ENCODE measurements around the gene UBE2L3. TPM values are rescaled to one million over a fixed set of nuclear protein-coding genes. Genes with fewer than 3 reads are reported as not detected.

Gene UBE2L3
- polyA plus RNA-seq, 2 of the 4 experiments (the other 2 are of a cell fraction) = 54.9 to 55.6 TPM

DNA sequence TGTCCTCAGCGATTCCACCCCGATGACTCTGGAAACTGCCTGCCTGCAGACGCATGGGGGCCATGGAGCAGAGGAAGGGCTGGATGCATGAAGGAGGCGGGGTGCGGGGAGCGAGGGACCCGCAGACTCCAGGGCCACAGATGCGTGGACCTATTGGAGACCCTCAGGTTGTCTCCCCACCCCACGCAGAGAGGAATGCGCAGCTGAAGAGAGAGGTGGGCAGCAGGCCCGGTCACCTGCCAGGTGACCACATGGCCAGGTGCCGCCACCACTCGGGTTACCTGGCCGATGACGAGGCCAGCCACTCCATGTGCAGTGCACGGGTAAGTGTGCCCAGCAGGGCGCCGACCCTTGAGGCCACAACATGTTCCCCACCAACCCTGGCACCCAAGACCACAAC is 65.4 kb downstream of the UBE2L3 start:
- Histone ChIP-seq H3K27ac (no peak overlapping the region), H3K4me2 (no peak overlapping the region), H3K4me3 (no peak overlapping the region), H3K4me1 (peaks cover 9% of the 10 kb centered on the region; the same call in 1 of the 3 replicates), H3K9me3 (no peaks in the 10 kb centered on the region)
- DNase-seq (ENCODE audit: low read depth in 1 of 2, low spot score in 1 of 2) (no peak), ATAC-seq (no peak), FAIRE-seq (no peak)
- TF ChIP-seq TFCP2L1 (CRISPR knock-in tag; IDR thresholded peaks at IDR 0.05) (no peak), EHMT2 (IDR thresholded peaks at IDR 0.05; ENCODE audit: low read depth) (no peak), RCOR1 (IDR thresholded peaks at IDR 0.05; ENCODE audit: low read depth, low read length) (no peak), NPAS2 (CRISPR knock-in tag; IDR thresholded peaks at IDR 0.05; ENCODE audit: borderline replicate concordance) (no peak), KDM5A (IDR thresholded peaks at IDR 0.05) (no peak), CTCF (IDR thresholded peaks at IDR 0.05) (no peak), SREBF2 (IDR thresholded peaks at IDR 0.05) (no peak), SMC3 (IDR thresholded peaks at IDR 0.05) (no peak), RFX5 (IDR thresholded peaks at IDR 0.05) (no peak), CHD4 (IDR thresholded peaks at IDR 0.05; ENCODE audit: borderline replicate concordance) (no peak)
- POLR2A ChIA-PET = no interaction called here
- WGBS (ENCODE audit: missing lambda C conversion rate) = 93% methylated on average over 18 of the region's 18 CpGs
- CTCF ChIA-PET = interaction anchor here (9.7 kb wide), 1 partner anchor 8 kb away, joined by 133 read pairs; the partner anchor contains the start of gene SDF2L1

GRCh38 chr22:21633481-21633880 is 66.0 kb downstream of the UBE2L3 start:
- Histone ChIP-seq H3K4me1 (peaks cover 3% of the 10 kb centered on the region; the same call in 1 of the 3 replicates), H3K4me3 (no peak overlapping the region), H3K9me3 (no peaks in the 10 kb centered on the region), H3K27ac (no peak overlapping the region), H3K4me2 (no peak overlapping the region)
- ChIA-PET POLR2A (no interaction called here), CTCF (interaction anchor here (0.9 to 9.7 kb wide), 3 partner anchors 8 to 14 kb away, joined by 3 to 133 read pairs (median 21); partner anchors contain the start of gene SDF2L1)
- ATAC-seq (no peak), DNase-seq (ENCODE audit: low read depth in 1 of 2, low spot score in 1 of 2) (no peak), FAIRE-seq (no peak)
- TF ChIP-seq, protein P1, sequence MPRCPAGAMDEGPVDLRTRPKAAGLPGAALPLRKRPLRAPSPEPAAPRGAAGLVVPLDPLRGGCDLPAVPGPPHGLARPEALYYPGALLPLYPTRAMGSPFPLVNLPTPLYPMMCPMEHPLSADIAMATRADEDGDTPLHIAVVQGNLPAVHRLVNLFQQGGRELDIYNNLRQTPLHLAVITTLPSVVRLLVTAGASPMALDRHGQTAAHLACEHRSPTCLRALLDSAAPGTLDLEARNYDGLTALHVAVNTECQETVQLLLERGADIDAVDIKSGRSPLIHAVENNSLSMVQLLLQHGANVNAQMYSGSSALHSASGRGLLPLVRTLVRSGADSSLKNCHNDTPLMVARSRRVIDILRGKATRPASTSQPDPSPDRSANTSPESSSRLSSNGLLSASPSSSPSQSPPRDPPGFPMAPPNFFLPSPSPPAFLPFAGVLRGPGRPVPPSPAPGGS (IDR thresholded peaks at IDR 0.05) = no peak
- no peak for TF ChIP-seq EP300 (IDR thresholded peaks at IDR 0.05)
- TF ChIP-seq RAD21 (conservative IDR thresholded peaks at IDR 0.05 in 1 of 2, IDR thresholded peaks at IDR 0.05 in 1 of 2) = no peak
- TF ChIP-seq RCOR1 (IDR thresholded peaks at IDR 0.05; ENCODE audit: low read depth, low read length) = no peak
- no peak for TF ChIP-seq ZC3H11A (IDR thresholded peaks at IDR 0.05)
- TF ChIP-seq CBX8 (IDR thresholded peaks at IDR 0.05) = no peak
- TF ChIP-seq SMC3 (IDR thresholded peaks at IDR 0.05) = no peak
- no peak for TF ChIP-seq POLR2A (IDR thresholded peaks at IDR 0.05; ENCODE audit: low read length)
- TF ChIP-seq RFX5 (IDR thresholded peaks at IDR 0.05) = no peak
- TF ChIP-seq CEBPB (IDR thresholded peaks at IDR 0.05) = no peak
- 88% methylated on average over 1 of the region's 4 CpGs for WGBS (ENCODE audit: missing lambda C conversion rate)

- Histone ChIP-seq H3K4me3 (no peak overlapping the region), H3K4me1 (no peaks in the 10 kb centered on the region), H3K4me2 (no peak overlapping the region), H3K27ac (no peak overlapping the region), H3K9me3 (no peaks in the 10 kb centered on the region)
- ChIA-PET CTCF (interaction anchor here (0.9 to 9.7 kb wide), 3 partner anchors 7 to 14 kb away, joined by 3 to 133 read pairs (median 21); partner anchors contain the start of gene SDF2L1), POLR2A (no interaction called here)
- TF ChIP-seq GATA3 (IDR thresholded peaks at IDR 0.05; ENCODE audit: borderline replicate concordance) (no peak), KDM5A (IDR thresholded peaks at IDR 0.05) (no peak), JUN (IDR thresholded peaks at IDR 0.05) (no peak), ATOH8 (CRISPR knock-in tag; IDR thresholded peaks at IDR 0.05; ENCODE audit: low read depth) (no peak), POLR2AphosphoS2 (conservative IDR thresholded peaks at IDR 0.05; ENCODE audit: low read length) (no peak), E2F6 (IDR thresholded peaks at IDR 0.05; ENCODE audit: borderline replicate concordance, low read depth) (no peak)
- FAIRE-seq = no peak
- no peak for DNase-seq (ENCODE audit: low read depth in 1 of 2, low spot score in 1 of 2)
- no peak for ATAC-seq
- WGBS (ENCODE audit: missing lambda C conversion rate) = 85% methylated on average over 8 of the region's 16 CpGs
These were observed 66.6 kb downstream of the UBE2L3 start for GRCh38 chr22:21634081-21634480.

Measured in A549 (cell line).